ENCODE results near the gene BFSP2. TPM values are rescaled to one million over a fixed set of nuclear protein-coding genes. Genes with fewer than 3 reads are reported as not detected.

The BFSP2 gene
- total RNA-seq, 1 experiment from 2014 or later = 0.67 TPM

DNA sequence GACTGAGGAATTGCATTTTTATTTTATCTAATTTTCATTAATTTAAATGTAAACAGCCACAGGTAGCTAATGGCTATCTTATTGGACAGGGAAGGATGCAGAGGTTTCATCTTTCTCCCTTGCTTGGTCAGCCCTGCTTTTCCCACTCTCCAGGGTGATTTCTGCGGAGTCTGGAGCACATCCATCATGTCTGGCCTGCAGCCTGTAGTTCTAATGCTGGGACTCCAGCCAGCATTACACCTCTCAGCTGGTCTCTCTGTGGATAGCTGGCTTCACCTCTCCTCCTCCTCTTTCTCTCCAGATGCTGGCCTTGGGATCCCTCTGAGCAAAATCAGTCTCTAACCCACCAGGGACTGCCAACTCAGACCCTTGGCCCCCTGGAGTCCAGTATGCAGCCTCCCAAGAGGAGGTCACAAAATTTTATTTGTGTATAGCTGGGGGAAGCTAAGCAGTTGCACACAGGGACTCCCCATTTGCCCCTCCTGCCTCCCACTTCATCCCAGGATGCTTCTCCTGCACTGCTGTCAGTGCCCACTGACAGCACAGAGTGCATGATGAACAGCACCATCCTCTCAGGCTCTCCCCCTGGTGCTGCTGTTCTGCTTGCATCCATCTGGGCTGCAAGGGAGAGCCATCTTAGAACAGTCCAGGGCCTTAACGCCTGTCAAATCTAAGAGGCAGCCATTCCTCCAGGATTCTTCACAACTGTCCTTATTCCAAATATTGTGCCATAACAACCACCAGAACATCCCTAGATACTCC is 1.7 kb downstream of the BFSP2 start:
- no peaks in the 10 kb centered on the region for H3K27me3 ChIP-seq (ENCODE audit: control insufficient read depth, insufficient read depth, low read length)
- intact Hi-C loops (cut with micrococcal nuclease; ENCODE audit: unreplicated experiment) (no loop called here), in situ Hi-C loops (cut with HindIII; ENCODE audit: low pct_unique_long_range_greater_than_20kb, low sequenced_read_pairs) (no loop called here)
- no TSS peak for BruUV-seq (replicated peaks)
- H3K4me1 ChIP-seq (ENCODE audit: control insufficient read depth, insufficient read depth, low read length) = peaks cover 23% of the 10 kb centered on the region
- no peaks in the 10 kb centered on the region for H3K36me3 ChIP-seq (ENCODE audit: control insufficient read depth, insufficient read depth, low read length)
- ChIA-PET POLR2A (no interaction called here), CTCF (no interaction called here)
- no peaks in the 10 kb centered on the region for H3K9me3 ChIP-seq (ENCODE audit: control insufficient read depth, insufficient read depth, low read depth, low read length)
- TF ChIP-seq SIN3A (IDR thresholded peaks at IDR 0.05; ENCODE audit: borderline replicate concordance, insufficient read depth, low read depth, low read length) (no peak), TCF7L2 (IDR thresholded peaks at IDR 0.05; ENCODE audit: low read depth, low read length) (no peak), POLR2AphosphoS5 (IDR thresholded peaks at IDR 0.05; ENCODE audit: low read depth, low read length) (no peak)
- TF ChIP-seq, protein P1, sequence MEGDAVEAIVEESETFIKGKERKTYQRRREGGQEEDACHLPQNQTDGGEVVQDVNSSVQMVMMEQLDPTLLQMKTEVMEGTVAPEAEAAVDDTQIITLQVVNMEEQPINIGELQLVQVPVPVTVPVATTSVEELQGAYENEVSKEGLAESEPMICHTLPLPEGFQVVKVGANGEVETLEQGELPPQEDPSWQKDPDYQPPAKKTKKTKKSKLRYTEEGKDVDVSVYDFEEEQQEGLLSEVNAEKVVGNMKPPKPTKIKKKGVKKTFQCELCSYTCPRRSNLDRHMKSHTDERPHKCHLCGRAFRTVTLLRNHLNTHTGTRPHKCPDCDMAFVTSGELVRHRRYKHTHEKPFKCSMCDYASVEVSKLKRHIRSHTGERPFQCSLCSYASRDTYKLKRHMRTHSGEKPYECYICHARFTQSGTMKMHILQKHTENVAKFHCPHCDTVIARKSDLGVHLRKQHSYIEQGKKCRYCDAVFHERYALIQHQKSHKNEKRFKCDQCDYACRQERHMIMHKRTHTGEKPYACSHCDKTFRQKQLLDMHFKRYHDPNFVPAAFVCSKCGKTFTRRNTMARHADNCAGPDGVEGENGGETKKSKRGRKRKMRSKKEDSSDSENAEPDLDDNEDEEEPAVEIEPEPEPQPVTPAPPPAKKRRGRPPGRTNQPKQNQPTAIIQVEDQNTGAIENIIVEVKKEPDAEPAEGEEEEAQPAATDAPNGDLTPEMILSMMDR (IDR thresholded peaks at IDR 0.05) = no peak
- TF ChIP-seq, protein P2, sequence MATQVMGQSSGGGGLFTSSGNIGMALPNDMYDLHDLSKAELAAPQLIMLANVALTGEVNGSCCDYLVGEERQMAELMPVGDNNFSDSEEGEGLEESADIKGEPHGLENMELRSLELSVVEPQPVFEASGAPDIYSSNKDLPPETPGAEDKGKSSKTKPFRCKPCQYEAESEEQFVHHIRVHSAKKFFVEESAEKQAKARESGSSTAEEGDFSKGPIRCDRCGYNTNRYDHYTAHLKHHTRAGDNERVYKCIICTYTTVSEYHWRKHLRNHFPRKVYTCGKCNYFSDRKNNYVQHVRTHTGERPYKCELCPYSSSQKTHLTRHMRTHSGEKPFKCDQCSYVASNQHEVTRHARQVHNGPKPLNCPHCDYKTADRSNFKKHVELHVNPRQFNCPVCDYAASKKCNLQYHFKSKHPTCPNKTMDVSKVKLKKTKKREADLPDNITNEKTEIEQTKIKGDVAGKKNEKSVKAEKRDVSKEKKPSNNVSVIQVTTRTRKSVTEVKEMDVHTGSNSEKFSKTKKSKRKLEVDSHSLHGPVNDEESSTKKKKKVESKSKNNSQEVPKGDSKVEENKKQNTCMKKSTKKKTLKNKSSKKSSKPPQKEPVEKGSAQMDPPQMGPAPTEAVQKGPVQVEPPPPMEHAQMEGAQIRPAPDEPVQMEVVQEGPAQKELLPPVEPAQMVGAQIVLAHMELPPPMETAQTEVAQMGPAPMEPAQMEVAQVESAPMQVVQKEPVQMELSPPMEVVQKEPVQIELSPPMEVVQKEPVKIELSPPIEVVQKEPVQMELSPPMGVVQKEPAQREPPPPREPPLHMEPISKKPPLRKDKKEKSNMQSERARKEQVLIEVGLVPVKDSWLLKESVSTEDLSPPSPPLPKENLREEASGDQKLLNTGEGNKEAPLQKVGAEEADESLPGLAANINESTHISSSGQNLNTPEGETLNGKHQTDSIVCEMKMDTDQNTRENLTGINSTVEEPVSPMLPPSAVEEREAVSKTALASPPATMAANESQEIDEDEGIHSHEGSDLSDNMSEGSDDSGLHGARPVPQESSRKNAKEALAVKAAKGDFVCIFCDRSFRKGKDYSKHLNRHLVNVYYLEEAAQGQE (IDR thresholded peaks at IDR 0.05; ENCODE audit: insufficient read depth in 1 of 2, low read depth in 2 of 2, low read length in 1 of 2) = no peak
- no peak for DNase-seq (ENCODE audit: low read depth, low spot score)
- no peak overlapping the region for H3K4me3 ChIP-seq (ENCODE audit: low read depth in 2 of 2, low read length in 2 of 2)
- peak; percentile 59 for ATAC-seq
- peak overlapping the region; percentile 8; the same call in 1 of the 2 replicates for H3K27ac ChIP-seq (ENCODE audit: low read length)

DNA sequence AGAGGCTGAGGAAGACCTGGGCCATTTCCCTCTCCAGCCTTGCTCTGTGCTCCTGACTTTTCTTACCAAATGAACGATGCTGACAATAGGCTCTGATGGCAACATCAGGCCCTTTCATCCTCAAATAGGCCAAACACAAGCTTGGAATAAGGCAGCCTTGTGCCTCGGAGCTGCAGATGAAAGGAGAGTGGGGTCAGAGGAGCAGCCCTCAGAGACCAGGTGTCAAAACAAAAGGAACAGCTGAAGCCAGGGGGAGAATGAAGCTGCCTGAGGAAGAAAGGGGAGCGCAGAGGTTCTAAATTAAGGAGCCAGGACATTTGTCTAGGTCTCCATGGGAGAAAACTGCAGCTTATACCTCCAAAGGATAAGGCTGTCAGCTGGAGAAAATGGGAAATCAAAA is 5.1 kb downstream of the BFSP2 start:
- Histone ChIP-seq H3K4me1 (ENCODE audit: control insufficient read depth, insufficient read depth, low read length) (peaks cover 40% of the 10 kb centered on the region), H3K4me3 (ENCODE audit: low read depth in 2 of 2, low read length in 2 of 2) (no peak overlapping the region), H3K36me3 (ENCODE audit: control insufficient read depth, insufficient read depth, low read length) (no peaks in the 10 kb centered on the region), H3K9me3 (ENCODE audit: control insufficient read depth, insufficient read depth, low read depth, low read length) (no peaks in the 10 kb centered on the region), H3K27ac (ENCODE audit: low read length) (peak overlapping the region; percentile 80), H3K27me3 (ENCODE audit: control insufficient read depth, insufficient read depth, low read length) (no peaks in the 10 kb centered on the region)
- POLR2A ChIA-PET = interaction anchor here (0.5 kb wide), 1 partner anchor 41 kb away, joined by 3 read pairs; no protein-coding TSS in a partner anchor
- in situ Hi-C loops (cut with HindIII; ENCODE audit: low pct_unique_long_range_greater_than_20kb, low sequenced_read_pairs) = no loop called here
- ATAC-seq (no peak), DNase-seq (ENCODE audit: low read depth, low spot score) (no peak)
- CTCF ChIA-PET = interaction anchor here (0.5 kb wide), 1 partner anchor 91 kb away, joined by 3 read pairs; no protein-coding TSS in a partner anchor
- intact Hi-C loops (cut with micrococcal nuclease; ENCODE audit: unreplicated experiment) = no loop called here
- TF ChIP-seq, protein P2 (IDR thresholded peaks at IDR 0.05; ENCODE audit: insufficient read depth in 1 of 2, low read depth in 2 of 2, low read length in 1 of 2) = no peak
- TF ChIP-seq, protein P1 (IDR thresholded peaks at IDR 0.05) = no peak
- TF ChIP-seq SIN3A (IDR thresholded peaks at IDR 0.05; ENCODE audit: borderline replicate concordance, insufficient read depth, low read depth, low read length) (no peak), POLR2AphosphoS5 (IDR thresholded peaks at IDR 0.05; ENCODE audit: low read depth, low read length) (no peak), TCF7L2 (IDR thresholded peaks at IDR 0.05; ENCODE audit: low read depth, low read length) (no peak)
- BruUV-seq (replicated peaks) = no TSS peak

Measured in Panc1 (cell line).